Lower lobe of right lung (tissue), 2 donors: ENCODE results near the gene FAN1. TPM values are rescaled to one million over a fixed set of nuclear protein-coding genes. Genes with fewer than 3 reads are reported as not detected.
A peak's percentile ranks its signal among the peaks of the same experiment; 100 is the strongest.

Source experiments
- ATAC-seq, 2 donors: fragments of 200-7000 bp; cut with Tn5 transposase; one replicate each; pipeline ENCODE4 v1.9.1; 2020 to 2022; ENCODE audit warnings: mild to moderate bottlenecking in 2 of 2, moderate library complexity in 2 of 2
- DNase-seq: peaks from one replicate; pipeline ENCODE4 v3.0.0-alpha.2; 2020
- H3K27ac ChIP-seq: fragments of 200-600 bp; one replicate; pipeline ENCODE4 v1.8.0; 2022
- H3K27me3 ChIP-seq: fragments of 200-600 bp; one replicate; pipeline ENCODE4 v1.8.0; 2022; ENCODE audit warnings: low read depth
- H3K36me3 ChIP-seq: fragments of 200-600 bp; one replicate; pipeline ENCODE4 v1.8.0; 2022; ENCODE audit warnings: mild to moderate bottlenecking
- H3K4me1 ChIP-seq: fragments of 200-600 bp; one replicate; pipeline ENCODE4 v1.8.0; 2022
- H3K4me3 ChIP-seq: fragments of 200-600 bp; one replicate; pipeline ENCODE4 v1.8.0; 2022; ENCODE audit warnings: mild to moderate bottlenecking
- H3K9me3 ChIP-seq: fragments of 200-600 bp; one replicate; pipeline ENCODE4 v1.8.0; 2022
- CTCF ChIP-seq: fragments of 200-600 bp; IDR thresholded peaks from one replicate; pipeline ENCODE4 v1.8.0; 2022; ENCODE audit warnings: antibody characterized with exemption, mild to moderate bottlenecking
- intact Hi-C: fragments of 100-400 bp; cut with DNase I; formaldehyde crosslinking; loops from one replicate; pipeline ENCODE4 v1.11.0; 2022
- total RNA-seq: library from RNA; stranded (reverse); fragmentation: NEBNext Ultra II Directional; extraction: Animal tissue kit (Norgen Biotek cat#: 25700); gene quantifications from one replicate; pipeline ENCODE4 v1.2.1, GENCODE V29; 2021
- donor health status: DM: no; HTN: yes; CAD: no; lungs with severe emphysema.

The FAN1 gene
- total RNA-seq, 1 donor from 2014 or later = 20.9 TPM

GRCh38 chr15:30941520-30941919 is 37.8 kb downstream of the FAN1 start:
- ATAC-seq (no peak), DNase-seq (no peak)
- no peaks in the 10 kb centered on the region for H3K27me3 ChIP-seq
- peaks cover 99% of the 10 kb centered on the region for H3K36me3 ChIP-seq
- no peak overlapping the region for H3K27ac ChIP-seq
- no peak overlapping the region for H3K4me3 ChIP-seq
- intact Hi-C loops = no loop called here
- no peak for TF ChIP-seq CTCF
- no peaks in the 10 kb centered on the region for H3K4me1 ChIP-seq
- H3K9me3 ChIP-seq = no peaks in the 10 kb centered on the region

GRCh38 chr15:30943654-30944335 is 40.1 kb downstream of the FAN1 start:
- H3K9me3 ChIP-seq = no peaks in the 10 kb centered on the region
- no peak for DNase-seq
- H3K27ac ChIP-seq = no peak overlapping the region
- no peaks in the 10 kb centered on the region for H3K27me3 ChIP-seq
- no peak for TF ChIP-seq CTCF
- H3K4me1 ChIP-seq = no peaks in the 10 kb centered on the region
- ATAC-seq = no peak
- intact Hi-C loops = no loop called here
- peaks cover 100% of the 10 kb centered on the region for H3K36me3 ChIP-seq
- no peak overlapping the region for H3K4me3 ChIP-seq

- intact Hi-C loops = no loop called here
- no peaks in the 10 kb centered on the region for H3K27me3 ChIP-seq
These were observed 49.5 kb downstream of the FAN1 start for GRCh38 chr15:30953183-30953582.

GRCh38 chr15:30953731-30954378 is 50.1 kb downstream of the FAN1 start:
- Histone ChIP-seq H3K27me3 (no peaks in the 10 kb centered on the region), H3K27ac (no peak overlapping the region), H3K4me1 (peaks cover 4% of the 10 kb centered on the region), H3K36me3 (peaks cover 100% of the 10 kb centered on the region), H3K4me3 (no peak overlapping the region), H3K9me3 (no peaks in the 10 kb centered on the region)
- DNase-seq = no peak
- ATAC-seq = peak in 1 of 2 donors; percentile 37
- TF ChIP-seq CTCF = no peak
- intact Hi-C loops = no loop called here

More at GRCh38 chr15:30953183-30953582, 49.5 kb downstream of the FAN1 start:
- no peak for ATAC-seq
- Histone ChIP-seq H3K27ac (no peak overlapping the region), H3K4me1 (peaks cover 4% of the 10 kb centered on the region), H3K9me3 (no peaks in the 10 kb centered on the region), H3K4me3 (no peak overlapping the region), H3K36me3 (peaks cover 100% of the 10 kb centered on the region)
- TF ChIP-seq CTCF = no peak
- DNase-seq = no peak

GRCh38 chr15:30954674-30955073 is 51.0 kb downstream of the FAN1 start:
- H3K36me3 ChIP-seq = peaks cover 100% of the 10 kb centered on the region
- TF ChIP-seq CTCF = no peak

More at GRCh38 chr15:30954674-30955073, 51.0 kb downstream of the FAN1 start:
- no peak for ATAC-seq
- Histone ChIP-seq H3K4me3 (no peak overlapping the region), H3K4me1 (peaks cover 4% of the 10 kb centered on the region), H3K27me3 (no peaks in the 10 kb centered on the region), H3K9me3 (no peaks in the 10 kb centered on the region), H3K27ac (no peak overlapping the region)
- intact Hi-C loops = no loop called here
- DNase-seq = no peak
